ENCODE results near the gene LRRK1. TPM values are rescaled to one million over a fixed set of nuclear protein-coding genes. Genes with fewer than 3 reads are reported as not detected.

Gene LRRK1
- total RNA-seq, 1 experiment from 2014 or later = 3.7 TPM

GRCh38 chr15:101019366-101019896 is 100.3 kb downstream of the LRRK1 start:
- peaks cover 42% of the 10 kb centered on the region for H3K4me1 ChIP-seq (replicated peaks)
- H3K9me3 ChIP-seq (replicated peaks) = no peaks in the 10 kb centered on the region
- no peaks in the 10 kb centered on the region for H3K27me3 ChIP-seq (replicated peaks)
- H3K4me3 ChIP-seq = no peak overlapping the region
- peak in 1 of 2 experiments; percentile 21 for DNase-seq (ENCODE audit: low read depth in 1 of 2, low spot score in 2 of 2)
- peaks cover 14% of the 10 kb centered on the region for H3K36me3 ChIP-seq
- H3K27ac ChIP-seq = no peak overlapping the region

GRCh38 chr15:101020451-101020850 is 101.3 kb downstream of the LRRK1 start:
- H3K27me3 ChIP-seq (replicated peaks) = no peaks in the 10 kb centered on the region
- H3K4me1 ChIP-seq (replicated peaks) = peaks cover 47% of the 10 kb centered on the region
- peaks cover 8% of the 10 kb centered on the region for H3K36me3 ChIP-seq
- H3K27ac ChIP-seq = no peak overlapping the region
- no peak overlapping the region for H3K4me3 ChIP-seq
- no peaks in the 10 kb centered on the region for H3K9me3 ChIP-seq (replicated peaks)
- no peak for DNase-seq (ENCODE audit: low read depth in 1 of 2, low spot score in 2 of 2)

- H3K36me3 ChIP-seq = peaks cover 6% of the 10 kb centered on the region
- H3K27ac ChIP-seq = no peak overlapping the region
- no peak overlapping the region for H3K4me3 ChIP-seq
- no peaks in the 10 kb centered on the region for H3K27me3 ChIP-seq (replicated peaks)
- H3K9me3 ChIP-seq (replicated peaks) = no peaks in the 10 kb centered on the region
- H3K4me1 ChIP-seq (replicated peaks) = peaks cover 47% of the 10 kb centered on the region
- DNase-seq (ENCODE audit: low read depth in 1 of 2, low spot score in 2 of 2) = peak in 1 of 2 experiments; percentile 30
Measured at GRCh38 chr15:101020945-101021344, 101.8 kb downstream of the LRRK1 start.

- no peaks in the 10 kb centered on the region; the same call in 1 of the 2 replicates for H3K36me3 ChIP-seq
- H3K9me3 ChIP-seq (replicated peaks) = no peaks in the 10 kb centered on the region
- peak in 1 of 2 experiments; percentile 33 for DNase-seq (ENCODE audit: low read depth in 1 of 2, low spot score in 2 of 2)
- no peak overlapping the region for H3K4me3 ChIP-seq
- no peaks in the 10 kb centered on the region for H3K27me3 ChIP-seq (replicated peaks)
- H3K4me1 ChIP-seq (replicated peaks) = peaks cover 40% of the 10 kb centered on the region
- H3K27ac ChIP-seq = no peak overlapping the region
Measured at GRCh38 chr15:101022306-101022705, 103.1 kb downstream of the LRRK1 start.

- Histone ChIP-seq H3K9me3 (replicated peaks) (no peaks in the 10 kb centered on the region), H3K27me3 (replicated peaks) (no peaks in the 10 kb centered on the region), H3K36me3 (no peaks in the 10 kb centered on the region; the same call in 1 of the 2 replicates), H3K27ac (no peak overlapping the region; the same call in 1 of the 2 replicates), H3K4me1 (replicated peaks) (peaks cover 35% of the 10 kb centered on the region), H3K4me3 (no peak overlapping the region)
- peak in 1 of 2 experiments; percentile 23 for DNase-seq (ENCODE audit: low read depth in 1 of 2, low spot score in 2 of 2)
Measured at GRCh38 chr15:101022876-101023275, 103.7 kb downstream of the LRRK1 start.

GRCh38 chr15:101023501-101024072 is 104.4 kb downstream of the LRRK1 start:
- Histone ChIP-seq H3K9me3 (replicated peaks) (no peaks in the 10 kb centered on the region), H3K4me1 (replicated peaks) (peaks cover 35% of the 10 kb centered on the region), H3K27me3 (replicated peaks) (no peaks in the 10 kb centered on the region), H3K27ac (peak overlapping the region; percentile 64), H3K4me3 (no peak overlapping the region), H3K36me3 (no peaks in the 10 kb centered on the region; the same call in 1 of the 2 replicates)
- DNase-seq (ENCODE audit: low read depth in 1 of 2, low spot score in 2 of 2) = peak in 1 of 2 experiments; percentile 27

- Histone ChIP-seq H3K9me3 (replicated peaks) (no peaks in the 10 kb centered on the region), H3K4me1 (replicated peaks) (peaks cover 35% of the 10 kb centered on the region), H3K36me3 (no peaks in the 10 kb centered on the region; the same call in 1 of the 2 replicates), H3K4me3 (no peak overlapping the region), H3K27me3 (replicated peaks) (no peaks in the 10 kb centered on the region), H3K27ac (peak overlapping the region; percentile 78)
- peak; percentile 95 to 96 for DNase-seq (ENCODE audit: low read depth in 1 of 2, low spot score in 2 of 2)
Measured at GRCh38 chr15:101024073-101024695, 105.0 kb downstream of the LRRK1 start.

GRCh38 chr15:101024706-101025500 is 105.7 kb downstream of the LRRK1 start:
- H3K9me3 ChIP-seq (replicated peaks) = no peaks in the 10 kb centered on the region
- no peak overlapping the region for H3K4me3 ChIP-seq
- peak in 1 of 2 experiments; percentile 40 for DNase-seq (ENCODE audit: low read depth in 1 of 2, low spot score in 2 of 2)
- no peaks in the 10 kb centered on the region for H3K27me3 ChIP-seq (replicated peaks)
- no peaks in the 10 kb centered on the region; the same call in 1 of the 2 replicates for H3K36me3 ChIP-seq
- H3K4me1 ChIP-seq (replicated peaks) = peaks cover 35% of the 10 kb centered on the region
- H3K27ac ChIP-seq = peak overlapping the region; percentile 78

GRCh38 chr15:101025501-101025885 is 106.3 kb downstream of the LRRK1 start:
- peaks cover 35% of the 10 kb centered on the region for H3K4me1 ChIP-seq (replicated peaks)
- peaks cover 2% of the 10 kb centered on the region for H3K36me3 ChIP-seq
- DNase-seq (ENCODE audit: low read depth in 1 of 2, low spot score in 2 of 2) = no peak
- no peak overlapping the region for H3K4me3 ChIP-seq
- no peak overlapping the region for H3K27ac ChIP-seq
- H3K9me3 ChIP-seq (replicated peaks) = no peaks in the 10 kb centered on the region
- no peaks in the 10 kb centered on the region for H3K27me3 ChIP-seq (replicated peaks)

GRCh38 chr15:101025896-101026631 is 106.9 kb downstream of the LRRK1 start:
- Histone ChIP-seq H3K27me3 (replicated peaks) (no peaks in the 10 kb centered on the region), H3K36me3 (peaks cover 2% of the 10 kb centered on the region), H3K4me3 (no peak overlapping the region), H3K4me1 (replicated peaks) (peaks cover 40% of the 10 kb centered on the region), H3K9me3 (replicated peaks) (no peaks in the 10 kb centered on the region), H3K27ac (no peak overlapping the region)
- peak in 1 of 2 experiments; percentile 37 for DNase-seq (ENCODE audit: low read depth in 1 of 2, low spot score in 2 of 2)

GRCh38 chr15:101026656-101027272 is 107.6 kb downstream of the LRRK1 start:
- peaks cover 2% of the 10 kb centered on the region for H3K36me3 ChIP-seq
- no peaks in the 10 kb centered on the region for H3K9me3 ChIP-seq (replicated peaks)
- H3K4me3 ChIP-seq = no peak overlapping the region
- no peaks in the 10 kb centered on the region for H3K27me3 ChIP-seq (replicated peaks)
- peak in 1 of 2 experiments; percentile 20 for DNase-seq (ENCODE audit: low read depth in 1 of 2, low spot score in 2 of 2)
- peaks cover 47% of the 10 kb centered on the region for H3K4me1 ChIP-seq (replicated peaks)
- H3K27ac ChIP-seq = no peak overlapping the region

GRCh38 chr15:101027273-101027901 is 108.2 kb downstream of the LRRK1 start:
- Histone ChIP-seq H3K9me3 (replicated peaks) (no peaks in the 10 kb centered on the region), H3K36me3 (peaks cover 2% of the 10 kb centered on the region), H3K4me3 (no peak overlapping the region), H3K27ac (no peak overlapping the region), H3K27me3 (replicated peaks) (no peaks in the 10 kb centered on the region), H3K4me1 (replicated peaks) (peaks cover 44% of the 10 kb centered on the region)
- DNase-seq (ENCODE audit: low read depth in 1 of 2, low spot score in 2 of 2) = peak in 1 of 2 experiments; percentile 42
